H1 (cell line): Measurements from ENCODE around the gene TELO2. TPM values are rescaled to one million over a fixed set of nuclear protein-coding genes. Genes with fewer than 3 reads are reported as not detected.

Source experiments
- CTCF ChIA-PET: fragments of 300-600 bp; sonication (Branson Sonifier 250); formaldehyde crosslinking; loops from one replicate; lab custom pipeline; 2021; ENCODE audit not compliant: partially characterized antibody; lab: Charles Lee
- POLR2A ChIA-PET: fragments of 300-600 bp; sonication (Branson Sonifier 250); formaldehyde crosslinking; loops from one replicate; lab custom pipeline; 2021; ENCODE audit warnings: inconsistent platforms; ENCODE audit not compliant: partially characterized antibody; lab: Charles Lee
- DNase-seq, 2 experiments: peaks; one replicate each; pipeline versions ENCODE4 v3.0.0 to v3.0.0-alpha.2; 2010 to 2022; ENCODE audit warnings: low spot score in 2 of 2, low read depth in 1 of 2, mixed read lengths in 1 of 2
- FAIRE-seq: peaks from 2 replicates; lab custom pipeline; 2011; peaks lifted over from hg19 to GRCh38; lab: Jason Lieb, UNC
- H2AFZ ChIP-seq: 2 replicates; pipeline ENCODE4 v1.8.1; 2012; ENCODE audit warnings: low read length, inconsistent platforms
- H2AK5ac ChIP-seq: 2 replicates; pipeline ENCODE4 v1.6.1; 2013; ENCODE audit warnings: low read depth, low read length
- H2BK120ac ChIP-seq: replicated peaks from 2 replicates; pipeline ENCODE3; 2013; ENCODE audit warnings: low read depth, low read length, inconsistent platforms
- H2BK12ac ChIP-seq: 2 replicates; pipeline ENCODE4 v1.6.1; 2013; ENCODE audit warnings: low read depth, low read length
- H2BK15ac ChIP-seq: 2 replicates; pipeline ENCODE4 v1.6.1; 2013; ENCODE audit warnings: low read length
- H2BK20ac ChIP-seq: 2 replicates; pipeline ENCODE4 v1.6.1; 2013; ENCODE audit warnings: low read length
- H2BK5ac ChIP-seq: 2 replicates; pipeline ENCODE4 v1.6.1; 2013; ENCODE audit warnings: low read depth, low read length
- H3K14ac ChIP-seq: 2 replicates; pipeline ENCODE4 v1.6.1; 2013; ENCODE audit warnings: inconsistent platforms; ENCODE audit not compliant: insufficient read length
- H3K18ac ChIP-seq: 2 replicates; pipeline ENCODE4 v1.6.1; 2013; ENCODE audit warnings: low read length; ENCODE audit errors: extremely low read depth
- H3K23ac ChIP-seq: 2 replicates; pipeline ENCODE4 v1.6.1; 2013; ENCODE audit warnings: inconsistent platforms; ENCODE audit not compliant: insufficient read length
- H3K23me2 ChIP-seq: 2 replicates; pipeline ENCODE4 v1.6.1; 2013; ENCODE audit warnings: low read depth, low read length
- H3K27ac ChIP-seq: 2 replicates; pipeline ENCODE4 v1.6.1; 2011; ENCODE audit warnings: low read depth, low read length, inconsistent platforms
- H3K27me3 ChIP-seq, 4 experiments: replicated peaks in 1 of 4; 1 replicate in 1 of 4; 2 replicates in 3 of 4; pipeline versions ENCODE4 v1.6.1 to v1.8.1; 2011 to 2013; ENCODE audit warnings: low read length in 3 of 4, mild to moderate bottlenecking in 3 of 4, inconsistent platforms in 2 of 4, mixed read lengths in 2 of 4, moderate library complexity in 1 of 4; ENCODE audit not compliant: control insufficient read depth in 3 of 4, insufficient read depth in 3 of 4; ENCODE audit errors: extremely low read depth in 1 of 4
- H3K36me3 ChIP-seq, 4 experiments: 2 replicates each; pipeline versions ENCODE4 v1.6.1 to v1.8.1; 2011 to 2013; ENCODE audit warnings: mild to moderate bottlenecking in 4 of 4, low read length in 3 of 4, moderate library complexity in 2 of 4, control low read depth in 1 of 4, inconsistent platforms in 1 of 4; ENCODE audit not compliant: insufficient read depth in 4 of 4, control insufficient read depth in 2 of 4
- H3K4ac ChIP-seq: replicated peaks from 2 replicates; pipeline ENCODE3; 2013; ENCODE audit warnings: low read length, low read depth, mixed read lengths, inconsistent platforms; ENCODE audit not compliant: insufficient read length
- H3K4me1 ChIP-seq, 4 experiments: replicated peaks in 1 of 4; 1 replicate in 1 of 4; 2 replicates in 3 of 4; pipeline versions ENCODE4 v1.6.1 to v1.8.1; 2011 to 2013; ENCODE audit warnings: low read length in 3 of 4, inconsistent platforms in 2 of 4, mixed read lengths in 1 of 4; ENCODE audit not compliant: insufficient read depth in 4 of 4, control insufficient read depth in 3 of 4
- H3K4me2 ChIP-seq, 2 experiments: 2 replicates each; pipeline versions ENCODE4 v1.6.1 to v1.8.1; 2011 to 2013; ENCODE audit warnings: low read depth in 2 of 2, low read length in 2 of 2, control low read depth in 1 of 2, inconsistent platforms in 1 of 2, mild to moderate bottlenecking in 1 of 2; ENCODE audit not compliant: insufficient read depth in 1 of 2
- H3K4me3 ChIP-seq, 4 experiments: fragments of 200-600, 300-600 bp in 1 of 4; sonication (generic), shearing (Covaris generic), sonication (Bioruptor Twin) in 1 of 4; 2 replicates each; pipeline versions ENCODE4 v1.5.1 to v1.8.1; 2011 to 2016; ENCODE audit warnings: low read length in 4 of 4, low read depth in 3 of 4, control low read depth in 2 of 4, inconsistent platforms in 2 of 4, mild to moderate bottlenecking in 2 of 4, mixed read lengths in 1 of 4, moderate library complexity in 1 of 4; ENCODE audit not compliant: insufficient read depth in 2 of 4; ENCODE audit errors: extremely low read depth in 1 of 4
- H3K56ac ChIP-seq: replicated peaks from 2 replicates; pipeline ENCODE3; 2013; ENCODE audit warnings: low read depth, mild to moderate bottlenecking, mixed read lengths, low read length, inconsistent platforms; ENCODE audit not compliant: insufficient read length
- H3K79me1 ChIP-seq: 2 replicates; pipeline ENCODE4 v1.6.1; 2013; ENCODE audit warnings: low read depth, low read length, control low read depth
- H3K79me2 ChIP-seq, 2 experiments: 2 replicates each; pipeline versions ENCODE4 v1.6.1 to v1.8.1; 2012 to 2013; ENCODE audit warnings: low read length in 2 of 2, mild to moderate bottlenecking in 2 of 2, inconsistent platforms in 1 of 2; ENCODE audit not compliant: insufficient read depth in 2 of 2, control insufficient read depth in 1 of 2
- H3K9ac ChIP-seq, 4 experiments: replicated peaks in 1 of 4; 1 replicate in 1 of 4; 2 replicates in 3 of 4; pipeline versions ENCODE4 v1.6.1 to v1.8.1; 2011 to 2013; ENCODE audit warnings: low read depth in 3 of 4, low read length in 3 of 4, control low read depth in 2 of 4, mild to moderate bottlenecking in 2 of 4, moderate library complexity in 2 of 4, inconsistent platforms in 1 of 4; ENCODE audit errors: extremely low read depth in 1 of 4
- H3K9me3 ChIP-seq, 2 experiments: 2 replicates each; pipeline versions ENCODE4 v1.6.1 to v1.8.1; 2012 to 2013; ENCODE audit warnings: mild to moderate bottlenecking in 2 of 2, moderate library complexity in 2 of 2, control low read depth in 1 of 2, inconsistent platforms in 1 of 2, low read depth in 1 of 2, low read length in 1 of 2, mixed read lengths in 1 of 2; ENCODE audit not compliant: insufficient read depth in 2 of 2
- H4K20me1 ChIP-seq, 2 experiments: replicated peaks in 1 of 2; 2 replicates each; pipeline versions ENCODE3 to v1.8.1; 2011 to 2013; ENCODE audit warnings: inconsistent platforms in 2 of 2, low read length in 2 of 2, mild to moderate bottlenecking in 1 of 2; ENCODE audit not compliant: insufficient read depth in 2 of 2, control insufficient read depth in 1 of 2
- H4K5ac ChIP-seq: 2 replicates; pipeline ENCODE4 v1.6.1; 2013; ENCODE audit warnings: low read length, low read depth, mixed read lengths, inconsistent platforms; ENCODE audit not compliant: insufficient read length
- H4K8ac ChIP-seq: 2 replicates; pipeline ENCODE4 v1.8.0; 2013; ENCODE audit warnings: mild to moderate bottlenecking, moderate library complexity, low read length, inconsistent platforms; ENCODE audit not compliant: insufficient read depth; ENCODE audit errors: extremely low read depth
- H4K91ac ChIP-seq: replicated peaks from 2 replicates; pipeline ENCODE3; 2013; ENCODE audit warnings: low read length, mixed read lengths, inconsistent platforms; ENCODE audit not compliant: insufficient read length
- ASH2L ChIP-seq: fragments of 200-600, 300-600 bp; sonication (generic); IDR thresholded peaks from one replicate; pipeline ENCODE4 v1.7.1; 2017; ENCODE audit warnings: low read length
- EZH2 ChIP-seq: fragments of 200-600 bp; sonication (generic); IDR thresholded peaks from 2 replicates; pipeline ENCODE4 v1.7.1; 2012; ENCODE audit warnings: low read depth, mild to moderate bottlenecking, moderate library complexity, low read length, inconsistent platforms; ENCODE audit not compliant: severe bottlenecking
- HDAC6 ChIP-seq: IDR thresholded peaks from one replicate; pipeline ENCODE4 v1.7.1; 2012; ENCODE audit warnings: low read depth, mild to moderate bottlenecking, inconsistent platforms, low read length, moderate library complexity
- KDM1A ChIP-seq: fragments of 200-600, 300-600 bp; sonication (generic); IDR thresholded peaks from 2 replicates; pipeline ENCODE4 v1.7.1; 2016; ENCODE audit warnings: mild to moderate bottlenecking, low read length, borderline replicate concordance
- MAFK ChIP-seq: IDR thresholded peaks from 2 replicates; pipeline ENCODE4 v1.6.1; 2012; ENCODE audit warnings: low read depth, mild to moderate bottlenecking, improper control_type of control experiment, low read length
- NRF1 ChIP-seq: IDR thresholded peaks from 2 replicates; pipeline ENCODE4 v1.6.1; 2011; ENCODE audit warnings: mild to moderate bottlenecking, low read depth, low read length, improper control_type of control experiment
- POLR2AphosphoS5 ChIP-seq: IDR thresholded peaks from 2 replicates; pipeline ENCODE4 v1.6.1; 2011; ENCODE audit warnings: low read depth, low read length
- RBBP5 ChIP-seq: IDR thresholded peaks from 2 replicates; pipeline ENCODE4 v1.7.1; 2012; ENCODE audit warnings: low read depth, mild to moderate bottlenecking, inconsistent platforms, low read length, moderate library complexity, borderline replicate concordance
- RFX5 ChIP-seq: IDR thresholded peaks from 2 replicates; pipeline ENCODE4 v1.6.1; 2011; ENCODE audit warnings: low read depth, low read length, improper control_type of control experiment, borderline replicate concordance
- TEAD4 ChIP-seq: IDR thresholded peaks from 2 replicates; pipeline ENCODE4 v1.6.1; 2012; ENCODE audit warnings: low read depth, low read length, inconsistent platforms, mixed read lengths
- WGBS, 2 experiments: shearing (Covaris generic) in 1 of 2; methylation state at CpG; one replicate each; pipeline versions ENCODE4 v1.1.6 to v1.1.7; 2013 to 2015; ENCODE audit warnings: low lambda C conversion rate in 2 of 2, mixed read lengths in 2 of 2, inconsistent platforms in 1 of 2, low coverage in 1 of 2, missing lambda C conversion rate in 1 of 2; ENCODE audit not compliant: insufficient replicate concordance in 2 of 2, insufficient coverage in 1 of 2, insufficient read length in 1 of 2; ENCODE audit errors: extremely low coverage in 1 of 2, missing lambda C conversion rate in 1 of 2; 5-methylcytosine and 5-hydroxymethylcytosine counted together
- polyA plus RNA-seq, 7 experiments: library from polyadenylated mRNA; depleted of rRNA in 3 of 7; stranded (reverse) in 5 of 7; unstranded in 2 of 7; fragments of >200 nt in 5 of 7; fragments of 200-250 nt in 2 of 7; gene quantifications; 1 replicate in 5 of 7; 2 replicates in 1 of 7; 4 replicates in 1 of 7; pipeline versions ENCODE4 v1.2.1 to v1.2.3, GENCODE V29; 2011 to 2013; ENCODE audit warnings: missing spikeins in 2 of 7, mixed read lengths in 2 of 7
- total RNA-seq: library from RNA; stranded (reverse); fragmentation: NEBNext Ultra II Directional; extraction: Animal tissue kit (Norgen Biotek cat#: 25700); gene quantifications from 2 replicates; pipeline ENCODE4 v1.2.1, GENCODE V29; 2021
- TF ChIP-seq, protein P1 (sequence below): IDR thresholded peaks from 2 replicates; pipeline ENCODE4 v1.6.1; 2012; ENCODE audit warnings: low read length, inconsistent platforms

TELO2 gene
- total and polyA plus RNA-seq, 2 of the 8 experiments (the other 6 are each of a cell fraction or from before 2014, with no cell fraction given) = 39.3 to 64.8 TPM

DNA sequence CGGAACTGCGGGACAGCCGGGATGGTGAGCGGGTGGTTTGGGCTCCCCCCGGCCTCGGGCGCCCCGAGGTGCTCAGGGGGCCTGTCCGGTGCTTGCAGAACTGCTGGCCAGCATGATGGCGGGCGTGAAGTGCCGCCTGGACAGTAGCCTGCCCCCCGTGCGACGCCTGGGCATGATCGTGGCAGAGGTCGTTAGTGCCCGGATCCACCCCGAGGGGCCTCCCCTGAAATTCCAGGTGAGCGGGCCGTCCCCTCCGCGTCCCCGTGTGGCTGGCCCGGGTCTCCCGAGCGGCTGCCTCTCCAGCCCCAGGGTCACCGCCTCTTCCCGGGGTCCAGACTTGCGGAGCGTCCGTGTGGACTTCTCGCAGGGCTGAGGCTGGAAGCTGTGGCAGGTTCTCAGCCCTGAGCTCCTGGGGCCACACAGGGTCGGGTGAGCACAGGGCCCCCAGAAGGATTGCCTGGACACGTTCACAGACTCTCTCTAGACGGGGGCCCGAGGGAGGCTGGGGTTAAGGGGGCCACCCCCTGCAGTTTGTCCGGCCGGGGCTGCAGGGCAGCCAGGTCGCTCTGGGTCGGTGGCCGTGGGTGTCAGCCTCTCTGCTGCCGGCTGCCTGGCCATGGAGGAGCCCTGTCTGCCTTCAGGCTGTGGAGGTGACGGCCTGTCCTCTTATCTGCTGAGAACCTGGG lies 7.4 kb downstream of the TELO2 start:
- no peak overlapping the region for H4K91ac ChIP-seq
- no peak overlapping the region for H3K4me3 ChIP-seq
- H4K8ac ChIP-seq = no peak overlapping the region
- H2BK15ac ChIP-seq = no peak overlapping the region
- no peak overlapping the region for H2AFZ ChIP-seq
- H2BK12ac ChIP-seq = no peak overlapping the region
- POLR2A ChIA-PET = interaction anchor here (16.8 kb wide), 1 partner anchor 10 kb away, joined by 175 read pairs; no protein-coding TSS in a partner anchor
- no peaks in the 10 kb centered on the region for H3K9me3 ChIP-seq
- H2BK120ac ChIP-seq = no peak overlapping the region
- H2BK5ac ChIP-seq = no peak overlapping the region
- CTCF ChIA-PET = interaction anchor here (1.8 kb wide), 1 partner anchor 10 kb away, joined by 6 read pairs; no protein-coding TSS in a partner anchor
- H3K79me1 ChIP-seq = no peaks in the 10 kb centered on the region; the same call in 1 of the 2 replicates
- no peak overlapping the region for H3K14ac ChIP-seq
- H3K4me1 ChIP-seq = no peaks in the 10 kb centered on the region
- no peaks in the 10 kb centered on the region for H3K23me2 ChIP-seq
- DNase-seq (no peak), FAIRE-seq (no peak)
- H3K27ac ChIP-seq = no peak overlapping the region
- H2AK5ac ChIP-seq = no peak overlapping the region
- no peak overlapping the region for H3K23ac ChIP-seq
- peaks cover 2 to 7% of the 10 kb centered on the region in 2 experiments for H4K20me1 ChIP-seq
- H3K79me2 ChIP-seq = no peaks in the 10 kb centered on the region; a peak in 1 of 4 replicates
- no peak overlapping the region for H3K4me2 ChIP-seq
- H4K5ac ChIP-seq = no peak overlapping the region
- WGBS, 2 experiments = 91% methylated on average over 26 of the region's 44 CpGs; no CpG with 5 or more reads in 1 of the 2 experiments
- H3K27me3 ChIP-seq = no peaks in the 10 kb centered on the region
- no peak overlapping the region for H2BK20ac ChIP-seq
- H3K9ac ChIP-seq = no peak overlapping the region
- H3K18ac ChIP-seq = no peak overlapping the region
- no peak overlapping the region for H3K56ac ChIP-seq
- no peak overlapping the region for H3K4ac ChIP-seq
- H3K36me3 ChIP-seq = peaks cover 13 to 72% (median 31%) of the 10 kb centered on the region in 4 experiments
- no peak for TF ChIP-seq RFX5
- TF ChIP-seq RBBP5 = no peak
- TF ChIP-seq TEAD4 = no peak
- no peak for TF ChIP-seq NRF1
- no peak for TF ChIP-seq HDAC6
- TF ChIP-seq, protein P1, sequence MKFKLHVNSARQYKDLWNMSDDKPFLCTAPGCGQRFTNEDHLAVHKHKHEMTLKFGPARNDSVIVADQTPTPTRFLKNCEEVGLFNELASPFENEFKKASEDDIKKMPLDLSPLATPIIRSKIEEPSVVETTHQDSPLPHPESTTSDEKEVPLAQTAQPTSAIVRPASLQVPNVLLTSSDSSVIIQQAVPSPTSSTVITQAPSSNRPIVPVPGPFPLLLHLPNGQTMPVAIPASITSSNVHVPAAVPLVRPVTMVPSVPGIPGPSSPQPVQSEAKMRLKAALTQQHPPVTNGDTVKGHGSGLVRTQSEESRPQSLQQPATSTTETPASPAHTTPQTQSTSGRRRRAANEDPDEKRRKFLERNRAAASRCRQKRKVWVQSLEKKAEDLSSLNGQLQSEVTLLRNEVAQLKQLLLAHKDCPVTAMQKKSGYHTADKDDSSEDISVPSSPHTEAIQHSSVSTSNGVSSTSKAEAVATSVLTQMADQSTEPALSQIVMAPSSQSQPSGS = no peak
- TF ChIP-seq MAFK = no peak
- no peak for TF ChIP-seq KDM1A
- TF ChIP-seq EZH2 = no peak
- TF ChIP-seq POLR2AphosphoS5 = no peak
- no peak for TF ChIP-seq ASH2L
